LNCAP (cell line): ENCODE measurements around the gene OR2T6.

Source experiments
- CTCF ChIP-seq: fragments of 450-650 bp; IDR thresholded peaks from 2 replicates; pipeline ENCODE4 v1.5.1; 2017; ENCODE audit warnings: mild to moderate bottlenecking

OR2T6 gene

GRCh38 chr1:248406721-248407692 is 31.5 kb downstream of the OR2T6 start:
- no peak for TF ChIP-seq CTCF

- no peak for TF ChIP-seq CTCF
These were observed 40.7 kb downstream of the OR2T6 start for GRCh38 chr1:248416226-248416625.

- TF ChIP-seq CTCF, result no peak
These were observed 42.3 kb downstream of the OR2T6 start for GRCh38 chr1:248417854-248418253.

GRCh38 chr1:248421384-248421783 is 45.8 kb downstream of the OR2T6 start:
- no peak for TF ChIP-seq CTCF
